NCI-H2227 (cell line): ENCODE results near the gene RAB36.

Experiments
- DNase-seq: peaks from one replicate; lab custom pipeline; 2025; ENCODE audit not compliant: unreplicated experiment; lab: John Stamatoyannopoulos, UW

RAB36 gene

DNA sequence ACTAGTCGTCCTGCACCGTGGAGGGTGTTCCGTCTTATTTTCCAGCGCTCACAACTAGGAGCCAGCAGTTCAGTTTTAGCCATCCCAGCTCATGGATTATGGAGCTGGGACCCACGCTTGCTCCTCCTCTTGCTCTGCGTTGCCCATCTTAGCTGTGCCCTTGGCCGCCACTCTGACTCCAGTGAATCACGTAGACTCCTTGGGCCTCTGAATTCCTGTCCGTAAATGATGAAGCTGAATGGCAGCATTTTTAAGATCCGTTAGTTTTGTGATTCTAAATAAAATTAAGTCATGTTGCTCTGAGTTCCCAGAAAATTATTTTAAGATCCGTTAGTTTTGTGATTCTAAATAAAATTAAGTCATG, 58.8 kb downstream of the RAB36 start:
- DNase-seq, result no peak

DNA sequence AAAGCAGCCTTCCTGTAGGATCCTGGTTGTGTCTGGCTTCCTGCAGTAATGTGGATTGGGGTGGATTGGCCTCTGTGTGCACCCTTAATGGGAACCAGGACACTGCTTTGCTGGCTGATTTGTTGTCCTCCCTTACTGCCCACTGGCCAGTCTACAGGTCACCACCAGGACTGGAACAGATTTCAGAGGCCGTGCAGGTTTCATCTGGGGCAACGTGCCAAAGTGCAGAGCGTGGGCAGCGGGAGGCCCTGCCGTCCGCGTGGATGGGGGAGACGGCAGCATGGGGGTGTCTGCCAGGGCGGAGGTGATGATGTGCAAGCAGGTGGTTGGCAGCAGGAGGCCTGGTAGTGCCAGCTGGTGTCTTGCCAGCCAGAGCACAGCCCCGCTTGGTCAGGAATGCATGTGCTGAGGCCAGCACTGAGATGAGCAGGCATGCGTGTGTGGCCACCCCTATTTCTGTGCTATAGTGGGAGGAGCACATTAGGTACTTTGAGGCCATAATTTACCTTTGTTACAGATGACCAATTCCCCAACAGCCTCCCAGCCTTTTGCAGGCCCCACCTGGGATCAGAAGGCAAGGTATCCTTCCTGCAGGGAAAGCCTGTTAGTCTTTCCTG, 59.4 kb downstream of the RAB36 start:
- DNase-seq, result no peak

DNA sequence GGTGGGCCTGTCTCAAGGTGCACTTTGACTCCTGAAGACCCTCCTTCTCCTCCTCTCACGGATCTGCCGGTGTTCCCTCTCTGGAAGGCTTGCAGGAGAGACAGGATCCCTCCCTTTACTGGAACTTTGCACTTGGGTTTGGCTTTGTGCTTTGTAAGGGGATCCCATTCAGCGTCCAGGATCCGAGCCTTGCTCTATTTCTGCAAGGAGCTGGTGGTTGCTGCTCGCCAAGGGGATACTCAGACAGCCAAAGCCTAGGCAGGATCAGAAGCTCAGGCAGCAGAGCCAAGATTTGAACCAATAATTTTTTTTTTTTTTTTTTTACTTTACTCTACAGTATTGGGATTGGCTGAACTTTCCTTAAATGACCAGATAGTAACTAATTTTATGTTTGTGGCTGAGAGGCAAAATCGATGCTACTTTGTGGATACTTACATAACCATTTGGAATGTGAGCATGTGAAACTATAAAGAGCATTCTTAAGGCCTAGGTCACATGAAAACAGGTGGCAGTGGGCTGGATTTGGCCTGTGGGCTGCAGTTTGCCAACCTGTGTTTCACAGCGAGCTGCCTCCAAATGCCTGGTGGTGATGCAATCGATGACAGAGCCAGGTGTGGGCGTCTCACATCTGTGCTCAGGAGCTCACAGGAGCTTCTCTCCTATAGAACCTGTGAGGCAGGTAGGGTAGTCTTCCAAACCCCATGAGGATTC, 60.2 kb downstream of the RAB36 start:
- DNase-seq, result no peak

DNA sequence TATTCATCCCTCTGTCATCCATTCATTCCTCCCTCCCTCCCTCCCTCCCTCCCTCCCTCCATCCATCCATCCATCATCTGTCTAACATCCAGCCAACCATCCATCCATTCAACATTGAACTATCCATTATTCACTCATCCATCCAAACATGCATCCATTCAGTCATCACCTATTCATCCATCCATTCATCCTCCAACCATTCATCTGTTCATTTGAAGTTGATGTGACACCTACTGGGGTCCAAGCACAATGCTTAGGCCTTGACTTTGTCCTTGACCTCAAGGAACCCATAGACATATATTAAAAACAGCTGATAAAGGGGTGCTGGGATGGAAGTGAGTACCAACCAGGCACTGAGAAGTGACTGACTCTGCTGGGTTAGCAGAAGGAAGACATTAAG, 61.6 kb downstream of the RAB36 start:
- DNase-seq, result no peak

DNA sequence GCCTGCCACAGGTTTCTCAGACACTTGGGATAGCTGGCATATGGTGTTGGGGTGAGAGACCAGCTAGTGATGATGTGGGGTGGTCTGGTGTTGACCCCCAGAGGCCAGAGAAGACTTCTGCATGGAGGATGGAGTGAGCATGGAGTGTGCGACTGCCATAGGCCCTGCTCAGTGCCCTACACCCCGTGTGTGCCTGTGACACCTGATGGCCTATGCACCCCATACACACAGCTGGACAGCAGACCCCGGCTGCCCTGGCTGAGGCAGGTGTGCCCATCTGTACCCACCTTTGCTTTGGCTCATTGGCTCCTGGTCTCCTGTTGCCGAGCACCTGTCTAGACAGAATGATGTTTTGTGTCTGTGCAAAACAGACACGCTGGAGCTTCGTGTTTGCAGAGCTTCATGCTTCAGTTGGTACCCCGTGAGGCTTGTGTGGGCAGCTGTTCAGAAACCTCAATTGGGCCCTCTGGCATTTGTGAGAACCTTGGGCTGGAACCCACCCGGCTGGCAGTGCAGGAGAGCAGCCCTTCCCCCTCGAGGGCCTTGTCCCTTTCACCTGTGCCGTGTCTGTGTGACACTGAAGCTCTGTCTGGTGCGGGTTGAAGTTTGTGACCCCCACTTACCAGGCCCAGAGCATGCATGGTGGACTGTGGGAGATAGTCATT, 62.6 kb downstream of the RAB36 start:
- no peak for DNase-seq

DNA sequence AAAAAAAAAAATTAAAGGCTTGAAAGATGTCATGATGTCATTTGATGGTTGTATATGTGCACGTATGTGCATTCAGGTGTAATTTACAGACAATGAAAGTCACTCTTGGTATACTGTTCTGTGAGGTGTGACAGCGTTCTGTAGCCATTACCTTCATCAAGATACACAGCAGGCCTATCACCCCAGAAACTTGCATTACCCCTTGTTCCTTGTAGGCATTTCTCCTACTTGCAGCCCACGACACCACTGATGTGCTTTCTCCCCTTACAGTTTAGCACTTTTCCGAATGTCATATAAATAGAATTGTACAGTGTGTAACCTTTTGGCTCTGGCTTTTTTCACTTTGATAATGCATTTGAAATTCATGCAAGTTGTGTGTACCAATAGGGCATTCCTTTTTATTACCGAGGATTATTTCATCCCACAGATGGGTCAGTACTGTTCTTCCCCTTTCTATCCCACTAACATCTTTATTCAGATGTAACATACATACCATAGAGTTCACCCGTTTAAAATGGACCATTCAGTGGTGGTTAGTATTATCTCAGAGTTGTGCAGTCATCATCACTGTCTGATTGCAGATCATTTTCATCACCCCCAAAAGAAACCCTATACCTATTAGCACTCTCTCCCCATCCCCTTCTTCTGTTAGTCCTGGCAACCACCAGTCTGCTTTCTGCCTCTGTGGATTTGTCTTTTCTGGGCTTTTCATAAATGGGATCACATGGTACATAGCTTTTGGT, 65.3 kb downstream of the RAB36 start:
- no peak for DNase-seq

DNA sequence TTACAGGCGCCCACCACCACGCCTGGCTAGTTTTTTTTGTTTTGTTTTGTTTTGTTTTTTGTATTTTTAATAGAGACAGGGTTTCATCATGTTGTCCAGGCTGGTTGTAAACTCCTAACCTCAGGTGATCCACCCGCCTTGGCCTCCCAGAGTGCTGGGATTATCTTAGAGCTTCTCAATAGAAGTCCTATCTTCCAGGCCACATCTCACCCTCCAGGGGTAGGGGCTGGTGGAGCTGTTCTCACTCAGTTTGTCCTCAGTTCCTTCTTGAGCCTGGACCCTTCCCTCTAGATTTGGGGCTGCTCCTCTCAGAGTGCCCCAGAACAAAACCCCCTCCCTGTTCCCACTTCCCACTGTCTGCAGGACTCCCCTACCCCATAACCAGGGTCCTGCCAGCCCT, 66.3 kb downstream of the RAB36 start:
- no peak for DNase-seq

DNA sequence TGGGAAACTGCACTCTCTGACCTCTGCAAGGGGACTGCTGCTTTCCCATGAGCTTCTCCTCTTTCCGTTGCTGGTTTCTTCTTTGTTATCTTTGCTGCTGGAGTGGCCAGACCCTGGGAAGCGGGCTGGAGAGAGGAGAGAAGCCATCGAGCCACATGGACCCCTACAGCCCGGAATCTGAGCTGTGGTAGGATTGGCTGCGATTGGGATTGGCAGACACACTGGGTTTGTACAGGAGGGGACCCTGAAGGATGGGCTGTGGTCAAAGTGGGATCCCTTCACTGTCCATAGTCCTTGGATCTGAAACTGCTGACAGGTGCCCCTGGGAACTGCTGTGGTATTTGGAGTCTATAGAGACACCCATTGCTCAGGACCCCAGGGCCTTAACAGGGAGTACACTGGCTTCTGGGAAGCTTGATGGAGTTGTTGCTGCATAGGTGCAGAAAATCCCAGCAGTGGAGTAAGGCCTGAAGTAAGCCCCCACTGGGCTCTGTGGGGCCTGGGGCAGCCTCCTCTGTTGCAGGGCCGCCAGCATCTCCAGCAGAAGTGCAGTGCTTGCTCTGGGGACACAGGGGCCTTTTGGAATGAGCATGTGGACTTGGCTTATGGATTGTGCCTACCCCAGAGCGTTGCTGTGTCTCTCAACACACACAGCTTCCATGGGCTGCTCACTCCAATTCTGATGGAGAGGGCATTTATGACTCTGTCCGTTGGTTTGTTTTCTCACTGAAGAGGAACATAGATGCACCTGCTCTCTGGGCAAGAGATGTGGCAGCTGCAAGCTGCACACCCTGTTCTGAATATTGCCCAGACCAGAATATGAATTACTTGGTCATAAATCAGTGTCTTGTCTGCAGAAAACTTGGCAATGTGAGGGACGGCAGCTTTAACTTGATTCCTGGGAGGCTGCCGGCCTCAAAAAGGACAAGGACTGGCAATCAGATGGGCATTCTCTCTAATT, 67.1 kb downstream of the RAB36 start:
- no peak for DNase-seq

DNA sequence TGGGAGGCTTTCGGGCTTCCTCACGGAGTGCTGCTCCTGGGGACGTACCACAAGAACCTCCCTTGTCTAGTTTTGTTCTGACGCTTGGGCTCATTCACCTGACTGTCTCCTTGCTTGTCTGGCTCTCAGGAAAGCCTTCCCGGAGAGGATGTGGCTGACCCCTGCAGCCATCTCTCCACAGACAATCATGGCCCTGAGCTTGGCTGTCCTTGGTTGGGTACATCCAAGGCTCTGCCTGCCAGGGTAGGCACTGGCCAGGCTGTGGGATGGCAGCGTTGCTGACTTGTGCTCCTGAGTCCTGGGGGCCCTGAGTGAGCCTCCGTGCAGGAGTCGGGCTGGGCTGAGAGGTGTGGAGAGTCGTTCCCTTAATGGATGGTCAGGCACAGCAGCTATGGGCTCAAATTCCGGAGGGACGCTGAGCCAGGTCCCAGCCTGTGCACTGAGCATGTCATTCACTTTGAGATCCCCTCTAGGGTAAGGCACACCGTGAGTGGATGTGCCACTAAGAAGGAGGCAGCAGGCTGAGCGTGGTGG, 67.8 kb downstream of the RAB36 start:
- DNase-seq, result no peak

DNA sequence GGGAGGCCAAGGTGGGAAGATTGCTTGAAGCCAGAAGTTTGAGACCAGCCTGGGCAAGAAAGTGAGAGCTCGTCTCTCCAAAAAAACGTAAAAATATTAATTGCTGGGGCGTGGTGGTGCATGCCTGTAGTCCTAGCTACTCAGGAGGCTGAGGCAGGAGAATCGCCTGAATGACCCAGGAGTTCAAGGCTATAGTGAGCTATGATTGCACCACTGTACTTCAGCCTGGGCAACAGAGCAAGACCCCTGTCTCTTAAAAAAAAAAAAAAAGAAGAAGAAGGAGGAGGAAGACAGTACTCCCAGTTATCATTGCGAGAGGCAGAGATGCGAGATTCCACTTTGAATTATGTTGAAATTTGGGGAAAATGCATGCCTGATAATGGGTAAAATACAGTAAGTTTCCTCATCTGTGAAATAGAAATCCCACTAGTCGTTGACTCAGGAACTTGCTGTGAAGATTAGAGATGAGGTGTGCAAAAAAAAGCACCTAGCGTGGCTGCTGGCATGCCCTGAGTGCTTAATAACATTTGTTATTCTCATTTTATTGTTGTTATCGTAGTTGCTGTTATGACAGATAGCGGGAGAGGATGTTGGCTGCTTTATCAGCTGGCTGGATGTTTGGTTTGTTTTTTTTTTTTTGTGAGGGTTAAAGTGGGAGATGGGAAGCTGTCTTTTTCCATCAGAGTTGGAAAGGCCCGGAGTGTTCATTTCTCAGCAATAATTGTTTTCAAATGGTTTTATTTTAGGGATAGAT, 68.5 kb downstream of the RAB36 start:
- DNase-seq, result no peak
